ENCODE measurements around the gene GABRR2.

DNA sequence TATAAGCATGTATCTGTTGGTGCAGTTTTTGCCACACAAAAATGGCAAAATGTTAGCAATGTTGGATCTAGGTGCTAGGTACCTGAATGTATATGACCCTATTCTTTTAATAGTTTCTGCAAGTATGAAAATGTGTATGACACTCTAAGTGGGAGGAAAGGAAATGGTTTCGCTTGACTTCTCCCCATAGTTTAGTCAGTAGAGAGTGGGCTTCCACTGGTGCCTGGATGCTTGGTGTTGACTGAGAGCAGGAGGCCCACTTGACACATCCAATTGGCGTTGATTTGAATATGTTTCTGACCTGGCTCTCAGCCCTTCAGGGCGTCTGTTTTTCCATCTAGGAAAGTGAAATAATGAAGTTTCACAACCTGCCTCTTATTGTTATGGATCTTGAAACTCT lies 56.2 kb downstream of the GABRR2 start:
- TF ChIP-seq, protein P1, sequence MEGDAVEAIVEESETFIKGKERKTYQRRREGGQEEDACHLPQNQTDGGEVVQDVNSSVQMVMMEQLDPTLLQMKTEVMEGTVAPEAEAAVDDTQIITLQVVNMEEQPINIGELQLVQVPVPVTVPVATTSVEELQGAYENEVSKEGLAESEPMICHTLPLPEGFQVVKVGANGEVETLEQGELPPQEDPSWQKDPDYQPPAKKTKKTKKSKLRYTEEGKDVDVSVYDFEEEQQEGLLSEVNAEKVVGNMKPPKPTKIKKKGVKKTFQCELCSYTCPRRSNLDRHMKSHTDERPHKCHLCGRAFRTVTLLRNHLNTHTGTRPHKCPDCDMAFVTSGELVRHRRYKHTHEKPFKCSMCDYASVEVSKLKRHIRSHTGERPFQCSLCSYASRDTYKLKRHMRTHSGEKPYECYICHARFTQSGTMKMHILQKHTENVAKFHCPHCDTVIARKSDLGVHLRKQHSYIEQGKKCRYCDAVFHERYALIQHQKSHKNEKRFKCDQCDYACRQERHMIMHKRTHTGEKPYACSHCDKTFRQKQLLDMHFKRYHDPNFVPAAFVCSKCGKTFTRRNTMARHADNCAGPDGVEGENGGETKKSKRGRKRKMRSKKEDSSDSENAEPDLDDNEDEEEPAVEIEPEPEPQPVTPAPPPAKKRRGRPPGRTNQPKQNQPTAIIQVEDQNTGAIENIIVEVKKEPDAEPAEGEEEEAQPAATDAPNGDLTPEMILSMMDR (IDR thresholded peaks at IDR 0.05), result no peak
- TF ChIP-seq POLR2A (IDR thresholded peaks at IDR 0.05), result no peak

Measured in vagina (tissue), 2 donors.